Germinal center (tissue), 1 donor: Measurements from ENCODE around the gene PIK3C2G.
"Not testable (repeated sequence)": the region's sequence is repeated elsewhere in the genome, so short reads cannot be mapped to it uniquely, and the experiment has no call there.

Source experiments
- DNase-seq: peaks from one replicate; pipeline ENCODE4 v3.0.0; 2012; ENCODE audit warnings: mixed read lengths, low spot score

The PIK3C2G gene

GRCh38 chr12:18472806-18473205 is 211.5 kb downstream of the PIK3C2G start:
- DNase-seq = no peak

GRCh38 chr12:18476861-18477260 is 215.5 kb downstream of the PIK3C2G start:
- DNase-seq = no peak

GRCh38 chr12:18479256-18479655 is 217.9 kb downstream of the PIK3C2G start:
- no peak for DNase-seq

GRCh38 chr12:18482601-18483120 is 221.3 kb downstream of the PIK3C2G start:
- no peak for DNase-seq

GRCh38 chr12:18483698-18484325 is 222.5 kb downstream of the PIK3C2G start:
- DNase-seq = no peak

GRCh38 chr12:18486036-18486435 is 224.7 kb downstream of the PIK3C2G start:
- DNase-seq = no peak

- no peak for DNase-seq
Measured at GRCh38 chr12:18487509-18487908, 226.2 kb downstream of the PIK3C2G start.

GRCh38 chr12:18492372-18493025 is 231.2 kb downstream of the PIK3C2G start:
- no peak for DNase-seq

- no peak for DNase-seq
Measured at GRCh38 chr12:18496156-18496555, 234.8 kb downstream of the PIK3C2G start.

GRCh38 chr12:18500160-18500574 is 238.8 kb downstream of the PIK3C2G start:
- not testable (repeated sequence) for DNase-seq

- not testable (repeated sequence) for DNase-seq
Measured at GRCh38 chr12:18500736-18501135, 239.4 kb downstream of the PIK3C2G start.

GRCh38 chr12:18502422-18502968 is 241.2 kb downstream of the PIK3C2G start:
- no peak for DNase-seq

- no peak for DNase-seq
Measured at GRCh38 chr12:18521461-18521860, 260.1 kb downstream of the PIK3C2G start.

- DNase-seq = no peak
Measured at GRCh38 chr12:18522806-18523205, 261.5 kb downstream of the PIK3C2G start.

- not testable (repeated sequence) for DNase-seq
Measured at GRCh38 chr12:18542497-18542896, 281.2 kb downstream of the PIK3C2G start.

- no peak for DNase-seq
Measured at GRCh38 chr12:18546399-18546798, 285.1 kb downstream of the PIK3C2G start.

GRCh38 chr12:18549598-18549997 is 288.3 kb downstream of the PIK3C2G start:
- DNase-seq = no peak

- DNase-seq = no peak
Measured at GRCh38 chr12:18551106-18551505, 289.8 kb downstream of the PIK3C2G start.

GRCh38 chr12:18551701-18552100 is 290.4 kb downstream of the PIK3C2G start:
- DNase-seq = no peak

- no peak for DNase-seq
Measured at GRCh38 chr12:18552829-18553228, 291.5 kb downstream of the PIK3C2G start.

- no peak for DNase-seq
Measured at GRCh38 chr12:18556161-18556560, 294.8 kb downstream of the PIK3C2G start.

GRCh38 chr12:18559242-18559641 is 297.9 kb downstream of the PIK3C2G start:
- no peak for DNase-seq

- no peak for DNase-seq
Measured at GRCh38 chr12:18562531-18562930, 301.2 kb downstream of the PIK3C2G start.
